Panc1 (cell line): ENCODE data around the gene SH2B2. TPM values are rescaled to one million over a fixed set of nuclear protein-coding genes. Genes with fewer than 3 reads are reported as not detected.

ENCODE experiments used
- ATAC-seq: fragments of 200-7000 bp; cut with Tn5 transposase; 2 replicates; pipeline ENCODE4 v1.9.1; 2020; ENCODE audit warnings: mild to moderate bottlenecking, moderate library complexity
- BruUV-seq: library from RNA; stranded (reverse); fragments of 400-500 nt; replicated peaks from 2 replicates; lab custom pipeline; 2021; lab: Mats Ljungman, UMichigan
- CTCF ChIA-PET: fragments of 300-600 bp; sonication (Branson Sonifier 250); formaldehyde crosslinking; loops from one replicate; lab custom pipeline; 2022; ENCODE audit warnings: antibody characterized with exemption; lab: Charles Lee
- POLR2A ChIA-PET: fragments of 300-600 bp; sonication (Branson Sonifier 250); formaldehyde crosslinking; loops from one replicate; lab custom pipeline; 2022; ENCODE audit warnings: antibody characterized with exemption; lab: Charles Lee
- DNase-seq: peaks from one replicate; pipeline ENCODE4 v3.0.0-alpha.2; 2010; ENCODE audit warnings: low read depth, low spot score
- H3K27ac ChIP-seq: 2 replicates; pipeline ENCODE4 v1.5.1; 2011; ENCODE audit warnings: mild to moderate bottlenecking, low read length, inconsistent platforms
- H3K27me3 ChIP-seq: fragments of 200-500 bp; sonication (Bioruptor generic); 2 replicates; pipeline ENCODE4 v1.6.0; 2014; ENCODE audit warnings: low read length, inconsistent platforms; ENCODE audit not compliant: control insufficient read depth, insufficient read depth
- H3K36me3 ChIP-seq: fragments of 200-500 bp; sonication (Bioruptor generic); 2 replicates; pipeline ENCODE4 v1.5.1; 2014; ENCODE audit warnings: inconsistent platforms, mild to moderate bottlenecking, low read length, moderate library complexity; ENCODE audit not compliant: control insufficient read depth, insufficient read depth
- H3K4me1 ChIP-seq: 2 replicates; pipeline ENCODE4 v1.5.1; 2011; ENCODE audit warnings: inconsistent platforms, mild to moderate bottlenecking, low read length, moderate library complexity; ENCODE audit not compliant: control insufficient read depth, insufficient read depth
- H3K4me3 ChIP-seq, 2 experiments: 2 replicates each; pipeline ENCODE4 v1.5.1; 2011 to 2012; ENCODE audit warnings: low read depth in 2 of 2, low read length in 2 of 2, mild to moderate bottlenecking in 2 of 2, inconsistent platforms in 1 of 2, moderate library complexity in 1 of 2
- H3K9me3 ChIP-seq: fragments of 200-500 bp; sonication (Bioruptor generic); 2 replicates; pipeline ENCODE4 v1.5.1; 2014; ENCODE audit warnings: low read depth, mild to moderate bottlenecking, inconsistent platforms, low read length, moderate library complexity; ENCODE audit not compliant: control insufficient read depth, insufficient read depth
- CTCF ChIP-seq: fragments of 450-650 bp; IDR thresholded peaks from 2 replicates; pipeline ENCODE4 v1.5.1; 2017; ENCODE audit warnings: mild to moderate bottlenecking
- POLR2AphosphoS5 ChIP-seq: IDR thresholded peaks from 2 replicates; pipeline ENCODE4 v1.6.1; 2012; ENCODE audit warnings: mild to moderate bottlenecking, low read depth, low read length, moderate library complexity
- REST ChIP-seq, 2 experiments: IDR thresholded peaks; 2 replicates each; pipeline ENCODE4 v1.6.1; 2011 to 2012; ENCODE audit warnings: low read depth in 2 of 2, control low read depth in 1 of 2, low read length in 1 of 2, mild to moderate bottlenecking in 1 of 2, moderate library complexity in 1 of 2; ENCODE audit not compliant: insufficient read depth in 1 of 2
- SIN3A ChIP-seq: IDR thresholded peaks from 2 replicates; pipeline ENCODE4 v1.6.1; 2012; ENCODE audit warnings: low read depth, mild to moderate bottlenecking, low read length, moderate library complexity, borderline replicate concordance; ENCODE audit not compliant: insufficient read depth
- TCF7L2 ChIP-seq: IDR thresholded peaks from 2 replicates; pipeline ENCODE4 v1.6.1; 2011; ENCODE audit warnings: mild to moderate bottlenecking, low read depth, low read length, inconsistent platforms
- in situ Hi-C: cut with HindIII; loops from 2 replicates; pipeline ENCODE4 v1.10.0; 2016; ENCODE audit warnings: low sequenced_read_pairs, low pct_unique_long_range_greater_than_20kb
- intact Hi-C: fragments of 100-400 bp; cut with micrococcal nuclease; formaldehyde crosslinking; loops from one replicate; pipeline ENCODE4 v1.10.0; 2022; ENCODE audit not compliant: unreplicated experiment
- total RNA-seq: library from RNA; stranded (reverse); gene quantifications from one replicate; pipeline ENCODE4 v1.2.1, GENCODE V29; 2021; ENCODE audit not compliant: unreplicated experiment

SH2B2 gene
- total RNA-seq, 1 experiment from 2014 or later: 2.8 TPM

DNA sequence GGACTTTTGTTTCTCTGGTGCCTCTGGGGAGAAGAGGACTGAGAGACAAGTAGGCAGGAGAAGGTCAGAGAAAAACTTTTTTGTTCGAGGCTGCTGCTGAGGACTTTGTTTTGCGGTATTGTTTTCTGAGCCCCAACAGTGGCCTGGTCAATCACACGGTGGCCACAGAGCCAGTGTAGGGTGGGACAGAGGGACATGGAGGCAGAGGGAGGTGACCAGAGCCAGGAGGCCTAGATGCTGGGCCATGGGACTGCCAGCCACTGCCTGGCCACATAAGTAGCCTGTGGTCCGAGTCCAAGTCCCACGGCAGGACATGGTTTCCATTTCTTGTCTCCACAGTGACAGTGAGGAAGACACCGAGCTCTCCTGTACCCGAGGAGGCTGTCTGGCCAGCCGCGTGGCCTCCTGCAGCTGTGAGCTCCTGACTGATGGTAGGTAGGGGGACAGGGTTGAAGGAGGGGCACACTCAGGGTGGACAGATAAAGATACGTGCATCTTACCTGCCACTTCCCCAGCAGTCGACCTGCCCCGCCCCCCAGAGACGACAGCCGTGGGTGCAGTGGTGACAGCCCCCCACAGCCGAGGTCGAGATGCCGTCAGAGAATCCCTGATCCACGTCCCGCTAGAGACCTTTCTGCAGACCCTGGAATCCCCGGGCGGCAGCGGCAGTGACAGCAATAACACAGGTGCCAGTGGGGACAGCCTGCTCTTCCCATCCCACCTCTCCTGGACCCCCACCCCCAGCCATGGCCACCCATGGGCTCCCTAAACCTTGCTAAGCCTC, 27.5 kb downstream of the SH2B2 start:
- ChIA-PET CTCF (no interaction called here), POLR2A (interaction anchor here (0.5 to 0.7 kb wide), 2 partner anchors 18 to 120 kb away, joined by 3 to 27 read pairs; no protein-coding TSS in a partner anchor)
- no peaks in the 10 kb centered on the region for H3K9me3 ChIP-seq
- ATAC-seq (no peak), DNase-seq (no peak)
- H3K27me3 ChIP-seq: no peaks in the 10 kb centered on the region
- intact Hi-C loops: no loop called here
- TF ChIP-seq CTCF (no peak), POLR2AphosphoS5 (no peak), SIN3A (no peak), TCF7L2 (no peak), REST (IDR thresholded peaks at IDR 0.05; ENCODE audit: insufficient read depth in 1 of 2, low read depth in 2 of 2, low read length in 1 of 2) (no peak)
- no peak overlapping the region for H3K4me3 ChIP-seq
- in situ Hi-C loops: no loop called here
- H3K4me1 ChIP-seq: no peaks in the 10 kb centered on the region
- no TSS peak for BruUV-seq
- H3K27ac ChIP-seq: no peak overlapping the region
- no peaks in the 10 kb centered on the region for H3K36me3 ChIP-seq

- 0 out of 2 replicates have a peak, but pooled peaks have one; percentile 54 for ATAC-seq
- CTCF ChIA-PET: no interaction called here
Measured at GRCh38 chr7:102317231-102318059, 30.8 kb downstream of the SH2B2 start.

More at GRCh38 chr7:102317231-102318059, 30.8 kb downstream of the SH2B2 start:
- intact Hi-C loops: no loop called here
- BruUV-seq: no TSS peak
- Histone ChIP-seq H3K27me3 (no peaks in the 10 kb centered on the region), H3K4me3 (no peak overlapping the region), H3K27ac (no peak overlapping the region), H3K4me1 (no peaks in the 10 kb centered on the region), H3K36me3 (no peaks in the 10 kb centered on the region), H3K9me3 (no peaks in the 10 kb centered on the region)
- TF ChIP-seq CTCF: no peak
- no peak for TF ChIP-seq REST (IDR thresholded peaks at IDR 0.05; ENCODE audit: insufficient read depth in 1 of 2, low read depth in 2 of 2, low read length in 1 of 2)
- no peak for TF ChIP-seq TCF7L2
- TF ChIP-seq SIN3A: no peak
- DNase-seq: no peak
- in situ Hi-C loops: no loop called here
- POLR2A ChIA-PET: no interaction called here
